Effector CD8-positive, alpha-beta T cell (primary cell): ENCODE measurements around the gene ADAP2.
"Not testable (repeated sequence)": the region's sequence is repeated elsewhere in the genome, so short reads cannot be mapped to it uniquely, and the experiment has no call there.

Experiments used
- DNase-seq: peaks from one replicate; lab custom pipeline; 2025; lab: John Stamatoyannopoulos, UW
- total RNA-seq, 4 experiments: gene quantifications; one replicate each; lab custom pipeline; 2026; lab: John Stamatoyannopoulos, UW

ADAP2 gene, protein sequence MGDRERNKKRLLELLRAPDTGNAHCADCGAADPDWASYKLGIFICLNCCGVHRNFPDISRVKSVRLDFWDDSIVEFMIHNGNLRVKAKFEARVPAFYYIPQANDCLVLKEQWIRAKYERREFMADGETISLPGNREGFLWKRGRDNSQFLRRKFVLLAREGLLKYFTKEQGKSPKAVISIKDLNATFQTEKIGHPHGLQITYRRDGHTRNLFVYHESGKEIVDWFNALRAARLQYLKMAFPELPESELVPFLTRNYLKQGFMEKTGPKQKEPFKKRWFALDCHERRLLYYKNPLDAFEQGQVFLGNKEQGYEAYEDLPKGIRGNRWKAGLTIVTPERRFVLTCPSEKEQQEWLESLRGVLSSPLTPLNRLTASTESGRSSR
- 0.68 to 2.2 (median 0.96) reads per million in 4 experiments for total RNA-seq

DNA sequence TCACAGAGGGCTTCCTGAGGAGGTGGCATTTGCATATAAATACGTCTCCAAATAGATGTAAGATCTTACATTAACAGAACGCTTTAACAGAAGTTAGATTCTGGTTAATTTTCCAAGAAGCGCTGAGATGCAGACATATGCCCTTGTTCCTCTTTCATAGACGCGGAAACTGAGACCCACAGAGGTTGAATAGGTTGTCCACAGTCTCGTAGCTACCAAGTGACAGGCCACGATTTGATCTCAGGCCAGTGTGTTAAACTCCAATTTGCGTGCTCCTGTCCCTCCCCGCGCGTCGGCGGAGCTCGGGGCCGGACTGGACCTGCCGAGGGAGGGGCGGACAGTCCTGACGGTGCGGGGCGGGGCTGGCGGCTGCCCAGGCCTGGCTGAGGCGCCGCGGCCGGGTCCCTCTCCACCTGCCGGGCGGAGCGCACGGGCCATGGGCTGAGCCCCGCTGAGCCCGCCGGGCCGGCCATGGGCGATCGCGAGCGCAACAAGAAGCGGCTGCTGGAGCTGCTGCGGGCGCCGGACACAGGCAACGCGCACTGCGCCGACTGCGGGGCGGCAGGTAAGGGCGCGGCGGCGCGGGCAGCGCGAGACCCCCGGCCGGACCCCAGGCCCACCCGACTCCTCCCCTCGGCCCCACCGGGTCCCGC lies at the start of gene ADAP2:
TSS of gene ADAP2 (plus strand) at position 402 of the 653 bp plus-strand sequence. CDS start at position 472, 70 bp downstream.
- DNase-seq, result no peak

DNA sequence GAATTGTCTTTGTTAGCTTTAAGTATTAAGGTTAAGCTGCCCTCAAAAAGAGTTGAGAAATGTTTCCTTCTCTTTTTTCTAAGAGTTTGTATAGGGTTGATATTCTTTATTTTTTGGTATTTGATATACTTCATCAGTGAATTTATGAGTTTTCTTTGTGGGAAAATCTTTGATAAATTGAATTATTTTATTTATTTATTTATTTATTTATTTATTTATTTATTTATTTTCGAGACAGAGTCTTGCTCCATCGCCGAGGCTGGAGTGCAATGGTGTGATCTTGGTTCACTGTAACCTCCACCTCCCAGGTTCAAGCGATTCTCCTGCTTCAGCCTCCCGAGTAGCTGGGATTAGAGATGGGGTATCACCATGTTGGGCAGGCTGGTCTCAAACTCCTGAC lies 35.6 kb upstream of the ADAP2 start:
- DNase-seq, result no peak

DNA sequence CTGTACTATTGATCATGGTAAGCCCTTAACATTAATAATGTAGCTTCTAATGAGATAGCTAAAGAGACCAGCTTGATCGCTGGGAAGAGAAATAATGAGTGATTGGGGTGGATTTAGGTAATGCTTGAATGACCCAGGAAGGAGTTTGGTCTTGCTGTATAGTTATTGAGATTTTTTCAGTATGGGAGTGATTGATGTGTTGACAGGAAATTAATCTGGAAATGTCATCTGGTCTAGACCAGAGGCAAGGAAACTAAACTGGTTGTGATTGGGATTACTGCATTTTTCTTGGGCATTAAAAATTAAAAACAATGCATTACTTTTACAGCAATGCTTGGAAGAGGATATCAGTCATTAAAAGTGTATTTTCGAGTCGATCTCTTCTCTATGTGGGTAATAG lies 27.5 kb upstream of the ADAP2 start:
- no peak for DNase-seq

DNA sequence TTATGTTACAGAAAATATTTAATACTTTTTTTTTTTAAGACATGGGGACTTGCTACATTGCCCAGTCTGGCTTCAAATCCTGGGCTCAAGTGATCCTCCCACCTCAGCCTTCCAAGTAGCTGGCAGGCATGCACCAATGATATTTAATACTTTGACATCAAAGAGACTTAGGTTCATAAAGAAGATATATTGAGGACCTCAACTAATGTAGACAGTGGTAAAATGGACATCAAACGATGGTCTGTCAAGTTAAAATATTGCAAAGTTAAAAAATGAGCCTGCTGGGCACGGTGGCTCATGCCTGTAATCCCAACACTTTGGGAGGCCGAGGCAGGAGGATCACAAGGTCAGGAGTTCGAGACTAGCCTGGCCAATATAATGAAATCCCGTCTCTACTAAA lies 24.4 kb upstream of the ADAP2 start:
- DNase-seq, result no peak

DNA sequence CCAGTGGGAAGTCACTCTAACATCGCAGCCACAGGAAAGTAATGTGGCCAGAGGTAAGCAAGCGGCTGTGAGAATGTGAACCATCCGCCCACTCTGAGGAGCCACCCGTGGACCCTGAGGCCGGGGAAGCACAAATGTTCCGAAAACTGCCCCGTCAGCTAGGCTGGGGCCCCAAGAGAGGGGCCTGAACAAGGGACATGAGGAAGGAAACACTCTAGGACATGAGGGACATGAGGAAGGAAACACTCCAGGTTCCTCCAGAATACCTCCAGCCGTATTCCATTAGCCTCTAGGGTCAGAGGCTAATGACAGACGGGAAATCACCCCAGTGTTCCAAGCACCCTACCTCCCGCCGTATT lies 16.0 kb upstream of the ADAP2 start:
- DNase-seq, result no peak

DNA sequence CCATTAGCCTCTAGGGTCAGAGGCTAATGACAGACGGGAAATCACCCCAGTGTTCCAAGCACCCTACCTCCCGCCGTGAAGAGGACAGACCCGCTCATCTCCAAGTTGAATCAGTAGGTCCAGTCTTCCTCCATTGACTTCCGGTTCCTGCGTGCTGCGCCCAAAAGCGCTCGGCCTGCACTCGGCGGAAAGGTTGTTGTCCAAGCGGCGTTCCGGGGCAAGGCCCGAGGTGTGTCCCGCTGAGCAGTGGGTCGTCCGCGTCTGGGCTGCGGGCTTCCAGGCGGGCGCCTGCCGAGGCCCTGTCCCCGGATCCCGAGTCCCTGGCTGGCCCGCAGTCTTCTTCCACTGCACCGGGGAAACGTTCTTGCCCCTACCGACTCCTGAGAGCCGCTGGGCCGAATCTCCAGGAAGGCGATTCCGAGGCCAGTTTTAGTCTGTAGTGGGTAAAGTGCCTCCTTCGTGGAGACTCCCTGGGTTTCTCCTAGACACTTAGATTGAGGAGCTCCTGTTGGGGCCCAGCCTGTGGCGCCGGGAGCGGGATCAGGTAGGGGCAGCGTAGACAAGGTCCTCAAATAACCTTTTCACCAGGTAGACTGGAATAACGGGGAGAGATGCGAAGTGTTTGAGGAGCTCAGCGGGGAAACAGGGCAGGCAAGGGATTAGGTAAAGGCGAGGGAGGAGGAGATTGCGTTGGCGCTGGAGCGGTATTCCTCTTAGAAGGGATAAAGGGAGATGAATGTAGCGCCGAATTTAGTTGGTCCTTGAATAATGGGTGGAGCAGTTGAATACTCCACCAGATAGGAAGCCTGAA lies 15.4 kb upstream of the ADAP2 start, which contains the start of gene TEFM:
TSS of gene TEFM (minus strand) at position 138 of the 811 bp plus-strand sequence. CDS start at position 98, 40 bp downstream.
- peak; percentile 69 for DNase-seq

DNA sequence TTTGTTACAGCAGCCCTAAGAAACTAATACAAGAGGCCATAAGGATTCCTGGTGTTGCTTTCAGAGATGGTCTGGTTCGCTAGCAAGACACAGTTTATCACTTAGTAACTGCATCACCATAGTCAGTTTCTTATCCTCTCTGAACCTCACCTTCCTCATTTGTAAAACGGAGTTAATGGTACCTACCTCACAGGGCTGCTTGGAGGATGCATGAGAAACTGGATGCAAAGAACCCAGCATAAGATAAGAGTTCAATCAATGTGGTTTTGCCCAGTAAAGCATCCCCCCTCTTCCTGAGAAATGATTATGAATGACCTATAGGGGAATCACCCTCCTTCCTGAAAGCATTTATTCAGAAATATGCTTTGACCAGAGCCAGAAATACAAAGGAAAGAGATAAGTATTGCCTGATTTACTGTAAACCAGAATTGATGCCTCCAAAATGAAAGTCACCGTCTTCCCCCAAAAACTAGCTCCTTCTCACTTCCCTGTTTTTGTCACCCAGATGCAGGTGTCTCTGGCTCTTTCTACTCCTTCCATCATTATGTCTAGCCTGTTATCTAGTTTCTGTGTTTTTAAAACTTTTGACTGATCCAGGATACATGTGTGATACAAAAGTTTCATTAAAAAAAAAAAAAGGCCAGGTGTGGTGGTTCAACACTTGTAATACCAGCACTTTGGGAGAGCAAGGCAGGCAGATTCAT lies 12.9 kb upstream of the ADAP2 start:
- no peak for DNase-seq

DNA sequence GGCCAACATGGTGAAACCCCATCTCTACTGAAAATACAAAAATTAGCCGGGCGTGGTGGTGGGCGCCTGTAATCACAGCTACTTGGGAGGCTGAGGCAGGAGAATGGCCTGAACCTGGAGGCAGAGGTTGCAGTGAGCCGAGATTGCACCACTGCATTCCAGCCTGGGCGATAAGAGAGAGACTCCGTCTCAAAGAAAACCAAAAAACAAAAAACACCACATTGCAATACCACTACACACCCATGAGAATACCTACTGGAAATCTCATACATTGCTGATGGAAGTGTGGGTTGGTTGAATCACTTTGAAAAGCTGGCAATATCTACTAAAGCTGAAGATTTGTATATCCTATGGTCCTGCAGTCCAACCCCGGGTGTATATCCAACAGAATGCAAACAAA lies 11.6 kb upstream of the ADAP2 start:
- DNase-seq, result not testable (repeated sequence)

DNA sequence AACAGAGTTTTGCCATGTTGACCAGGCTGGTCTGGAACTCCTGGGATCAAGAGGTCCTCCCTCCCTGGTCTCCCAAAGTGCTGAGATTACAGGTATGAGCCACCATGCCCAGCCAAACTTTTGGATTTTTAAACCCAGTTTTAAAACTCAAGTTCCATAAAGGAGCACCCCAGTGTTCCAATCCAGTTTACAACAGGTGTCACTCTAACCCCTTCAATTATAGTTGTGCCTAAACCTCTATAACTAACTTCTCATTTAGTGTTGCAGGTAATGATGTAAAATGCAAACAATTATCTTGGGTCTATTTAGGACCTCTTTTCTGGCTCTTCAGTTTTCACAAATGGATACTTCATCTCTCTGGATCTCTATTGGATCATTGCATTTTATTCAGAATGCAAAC lies 7.8 kb upstream of the ADAP2 start:
- DNase-seq, result no peak

DNA sequence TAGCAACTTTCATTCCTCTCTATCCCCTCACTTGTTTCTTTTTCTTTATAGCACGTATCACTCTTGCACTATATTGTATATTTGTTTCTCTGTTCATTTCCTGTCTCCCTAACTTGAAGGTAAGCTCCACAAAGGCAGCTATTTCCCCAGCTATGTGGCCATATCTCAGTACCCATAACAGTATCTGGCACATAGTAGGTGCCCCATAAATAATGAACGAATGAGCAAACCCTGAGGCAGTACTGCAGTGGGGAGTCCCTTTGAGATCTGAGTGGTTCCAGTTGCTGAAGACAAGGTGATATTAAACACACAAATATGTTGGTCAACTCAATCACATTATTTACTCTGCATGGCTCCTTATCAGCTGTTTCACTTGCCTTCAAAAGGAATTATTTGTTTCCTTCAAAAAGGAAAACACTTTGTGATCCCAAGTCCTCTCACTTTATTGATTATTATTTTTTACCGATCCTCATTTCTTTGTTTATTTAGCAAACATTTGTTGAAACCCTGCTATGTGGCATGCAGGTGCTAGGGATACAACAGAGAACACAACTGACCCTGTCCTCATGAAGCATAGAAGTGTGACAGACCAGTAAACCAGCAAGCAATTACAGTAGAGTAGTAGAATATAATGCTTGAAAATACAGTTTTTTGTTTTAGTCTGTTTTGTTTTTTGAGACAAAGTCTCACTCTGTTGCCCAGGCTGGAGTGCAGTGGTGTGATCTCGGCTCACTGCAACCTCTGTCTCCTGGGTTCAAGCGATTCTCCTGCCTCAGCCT lies 5.7 kb upstream of the ADAP2 start:
- no peak for DNase-seq

DNA sequence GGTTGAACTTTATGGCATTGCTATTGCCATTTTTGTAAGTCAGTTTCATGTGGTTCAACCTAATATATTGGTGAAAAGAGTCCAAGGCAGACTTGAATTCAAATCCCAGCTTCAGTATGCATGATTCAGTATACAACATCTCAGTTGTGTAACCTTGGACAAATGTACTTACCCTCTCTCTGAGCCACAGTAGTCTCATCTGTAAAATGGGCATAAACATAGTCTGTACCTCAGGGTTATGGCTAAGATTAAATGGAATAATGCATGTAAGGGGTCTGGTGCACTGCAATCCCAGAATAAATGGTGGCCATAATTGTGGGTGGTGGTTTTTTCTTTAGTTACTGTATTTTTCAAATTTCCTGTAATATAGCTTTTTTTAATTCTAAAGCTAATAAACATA lies 4.7 kb upstream of the ADAP2 start:
- no peak for DNase-seq

DNA sequence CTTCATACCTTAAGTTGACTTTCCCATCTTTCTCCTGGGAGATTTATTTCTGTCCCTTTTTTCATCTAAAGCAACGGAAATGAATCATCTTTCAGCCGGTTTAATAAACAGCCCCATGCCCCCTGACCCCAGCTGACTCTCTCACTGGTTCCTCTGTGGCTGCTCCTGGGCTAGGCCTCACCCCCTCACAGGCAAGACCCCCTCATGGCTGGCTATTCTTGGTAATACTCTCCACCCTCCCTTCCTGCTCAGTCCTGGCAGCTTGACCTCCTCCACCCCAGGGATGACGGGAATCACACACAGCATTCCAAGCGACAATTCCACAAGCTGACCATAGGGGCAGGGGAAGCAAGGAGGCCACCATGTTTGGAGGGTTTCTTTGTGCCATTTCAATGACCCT lies 1.5 kb upstream of the ADAP2 start:
- no peak for DNase-seq

DNA sequence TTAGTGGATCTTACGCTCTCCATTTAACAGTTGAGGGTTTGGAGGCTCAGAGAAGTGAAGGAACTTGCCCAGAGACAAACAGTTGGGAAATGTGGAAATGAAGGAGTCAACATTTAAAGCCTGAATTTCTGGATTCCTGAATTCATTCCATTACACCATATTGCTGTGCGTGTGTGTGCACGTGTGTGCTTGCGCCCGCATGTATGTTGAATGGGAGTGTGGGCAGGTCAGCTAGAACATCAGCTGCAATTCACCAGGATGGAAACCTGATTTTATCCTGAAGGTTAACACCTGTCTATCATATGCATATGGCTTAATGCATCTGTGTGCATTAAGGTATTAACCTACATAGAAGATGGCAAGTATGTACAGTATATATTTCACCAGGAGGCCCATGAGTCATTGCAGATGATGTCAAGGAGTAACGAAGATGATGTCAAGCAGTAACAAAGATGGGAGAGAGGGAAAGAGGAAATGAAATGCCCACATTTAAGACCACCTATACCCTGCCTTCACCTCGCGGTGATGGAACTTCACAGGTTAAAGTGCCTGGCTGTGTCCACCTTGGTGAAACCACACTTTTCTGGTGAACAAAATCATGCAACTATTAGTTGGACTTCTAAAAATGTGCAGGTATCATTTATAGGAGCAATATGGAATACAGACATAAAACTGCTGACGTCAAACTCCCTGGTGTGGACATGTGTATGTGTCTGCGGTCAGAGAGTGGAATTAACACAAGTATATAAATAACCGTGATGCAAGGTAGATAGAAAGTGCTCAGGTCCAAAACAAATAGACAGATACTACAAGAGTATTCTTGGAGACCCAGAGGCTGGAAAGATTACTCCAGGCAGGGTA lies 832 bp upstream of the ADAP2 start:
- no peak for DNase-seq

DNA sequence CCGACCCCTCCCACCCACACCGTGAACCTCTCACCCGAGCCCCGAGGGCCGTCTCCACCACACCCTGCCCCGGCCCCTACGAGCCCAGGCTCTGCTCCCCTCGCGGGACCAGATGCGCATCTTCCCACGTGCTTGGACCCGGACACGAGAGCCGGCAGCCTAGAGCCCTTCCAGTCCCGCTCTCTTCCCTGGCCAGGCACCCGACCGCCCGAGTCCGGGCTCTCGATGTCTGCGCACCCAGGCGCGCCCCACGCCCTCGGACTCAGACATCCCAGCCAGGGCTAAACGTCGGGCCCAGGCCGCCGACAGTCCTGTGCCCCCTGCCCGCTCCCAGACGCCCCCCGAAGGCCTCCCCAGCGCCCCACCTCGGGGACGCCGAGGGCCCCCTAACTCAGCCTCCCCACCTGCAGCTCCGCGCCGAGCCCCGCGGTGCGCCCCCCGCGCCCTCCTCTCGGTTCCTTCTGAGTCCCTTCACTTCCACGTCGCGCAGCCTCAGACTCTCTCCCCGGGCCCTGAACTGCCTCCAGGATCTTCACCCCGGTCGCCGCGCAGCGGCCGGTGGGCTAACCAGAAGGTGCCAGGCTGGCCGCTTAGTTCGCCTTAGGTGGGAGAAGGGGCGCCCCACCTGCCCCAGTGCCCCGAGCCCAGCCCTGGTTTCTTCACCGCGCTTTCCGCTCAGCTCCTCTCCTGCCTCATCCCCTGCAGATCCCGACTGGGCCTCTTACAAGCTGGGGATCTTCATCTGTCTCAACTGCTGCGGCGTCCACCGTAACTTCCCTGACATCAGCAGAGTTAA lies 688 bp downstream of the ADAP2 start:
- DNase-seq, result no peak

DNA sequence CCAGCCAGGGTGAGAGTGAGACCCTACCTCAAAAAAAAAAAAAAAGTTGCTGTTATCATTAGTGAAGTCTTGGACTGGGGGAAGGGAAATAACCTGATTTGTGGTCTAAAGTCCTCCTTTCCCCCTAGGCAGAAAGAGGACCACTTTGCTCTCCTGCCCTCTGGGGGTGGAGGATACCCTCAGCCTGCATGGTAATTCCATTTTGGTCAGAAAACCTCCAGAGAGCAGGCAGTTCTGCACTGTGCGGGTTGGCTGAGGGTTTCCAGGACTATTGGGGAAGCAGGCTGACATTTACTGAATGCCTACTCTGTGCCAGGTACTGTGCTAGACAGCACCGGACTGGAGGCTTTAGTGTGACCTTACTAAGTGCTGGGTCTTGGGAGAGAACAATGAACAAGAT lies 2.6 kb downstream of the ADAP2 start:
- DNase-seq, result no peak

DNA sequence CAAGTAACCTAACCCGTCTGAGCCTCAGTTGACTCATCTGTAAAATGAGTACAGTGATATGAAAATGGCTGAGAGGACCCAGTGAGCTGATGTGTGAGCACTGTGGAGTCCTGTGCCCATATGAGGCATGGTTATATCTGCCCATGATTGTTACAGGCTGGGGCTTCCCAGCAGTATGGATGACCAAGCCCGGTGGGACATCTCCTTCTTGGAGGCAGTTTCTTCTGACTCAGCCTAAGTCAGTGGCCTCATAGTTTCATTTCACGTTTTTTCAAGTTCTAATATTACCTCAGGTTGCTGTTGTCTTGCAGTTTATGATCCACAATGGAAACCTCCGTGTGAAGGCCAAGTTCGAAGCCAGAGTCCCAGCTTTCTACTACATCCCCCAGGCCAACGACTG lies 4.8 kb downstream of the ADAP2 start:
- no peak for DNase-seq

DNA sequence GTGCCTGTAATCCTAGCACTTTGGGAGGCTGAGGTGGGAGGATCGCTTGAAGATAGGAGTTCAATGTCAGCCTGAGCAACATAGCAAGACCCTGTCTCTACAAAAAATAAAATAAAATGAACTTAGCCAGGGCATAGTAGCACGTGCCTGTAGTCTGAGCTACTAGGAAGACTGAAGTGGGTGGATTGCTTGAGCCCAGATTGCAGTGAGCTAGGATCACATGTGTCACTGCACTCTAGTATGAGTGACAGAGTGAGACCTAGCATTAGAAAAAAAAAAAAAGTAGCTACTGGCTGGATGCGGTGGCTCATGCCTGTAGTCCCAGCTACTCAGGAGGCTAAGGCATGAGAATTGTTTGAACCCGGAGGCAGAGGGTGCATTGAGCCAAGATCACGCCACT lies 6.0 kb downstream of the ADAP2 start:
- no peak for DNase-seq

DNA sequence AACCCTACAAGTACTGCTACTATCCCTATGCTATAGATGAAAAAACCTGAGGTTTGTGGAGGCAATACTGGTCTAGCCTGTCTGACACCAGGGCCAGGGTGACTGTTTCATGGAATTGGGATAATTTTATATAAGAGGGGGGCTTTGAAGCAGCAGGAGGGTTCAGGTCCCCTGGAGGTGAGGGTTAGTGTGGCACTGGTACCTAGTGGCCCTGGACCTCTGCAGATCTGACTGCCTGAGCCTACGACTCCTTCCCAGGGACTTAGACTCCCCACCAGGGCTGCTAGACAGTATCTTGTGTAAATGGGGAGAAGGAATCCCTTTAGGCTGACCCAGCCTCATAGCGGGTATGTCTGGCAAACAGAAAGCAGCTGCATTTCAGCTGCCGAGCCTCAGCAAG lies 6.8 kb downstream of the ADAP2 start:
- no peak for DNase-seq

DNA sequence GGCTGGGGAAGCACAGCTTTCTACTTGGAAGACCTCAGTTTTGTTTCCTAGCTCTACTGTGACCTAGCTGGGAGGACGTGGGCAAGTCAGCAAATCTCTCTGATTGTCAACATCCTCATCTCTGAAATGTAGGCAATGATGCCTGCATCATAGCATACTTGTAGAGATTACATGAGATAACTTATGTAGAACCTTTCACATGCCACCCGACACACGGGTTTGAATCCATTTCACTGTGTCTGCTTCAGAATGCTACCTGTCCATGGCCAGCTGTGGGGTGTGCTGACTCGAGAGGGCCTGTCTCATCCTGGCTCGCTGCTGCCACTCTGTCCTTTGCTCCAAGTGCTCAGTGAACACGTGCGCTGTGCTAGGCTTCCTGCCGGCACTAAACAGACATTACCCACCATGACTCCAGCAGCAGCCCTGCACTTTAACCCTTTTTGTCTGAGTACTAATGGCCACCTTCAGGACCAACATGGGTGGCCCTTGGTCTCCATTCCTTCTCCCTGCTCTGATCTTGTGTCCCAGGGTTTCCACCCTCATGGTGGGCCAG lies 7.4 kb downstream of the ADAP2 start:
- no peak for DNase-seq
